ENCODE data around the gene CSF2RB.

The CSF2RB gene

GRCh38 chr22:36901411-36902142 is 11.9 kb upstream of the CSF2RB start:
- DNase-seq (ENCODE audit: extremely low spot score): peak; percentile 80
- TF ChIP-seq, protein P1, sequence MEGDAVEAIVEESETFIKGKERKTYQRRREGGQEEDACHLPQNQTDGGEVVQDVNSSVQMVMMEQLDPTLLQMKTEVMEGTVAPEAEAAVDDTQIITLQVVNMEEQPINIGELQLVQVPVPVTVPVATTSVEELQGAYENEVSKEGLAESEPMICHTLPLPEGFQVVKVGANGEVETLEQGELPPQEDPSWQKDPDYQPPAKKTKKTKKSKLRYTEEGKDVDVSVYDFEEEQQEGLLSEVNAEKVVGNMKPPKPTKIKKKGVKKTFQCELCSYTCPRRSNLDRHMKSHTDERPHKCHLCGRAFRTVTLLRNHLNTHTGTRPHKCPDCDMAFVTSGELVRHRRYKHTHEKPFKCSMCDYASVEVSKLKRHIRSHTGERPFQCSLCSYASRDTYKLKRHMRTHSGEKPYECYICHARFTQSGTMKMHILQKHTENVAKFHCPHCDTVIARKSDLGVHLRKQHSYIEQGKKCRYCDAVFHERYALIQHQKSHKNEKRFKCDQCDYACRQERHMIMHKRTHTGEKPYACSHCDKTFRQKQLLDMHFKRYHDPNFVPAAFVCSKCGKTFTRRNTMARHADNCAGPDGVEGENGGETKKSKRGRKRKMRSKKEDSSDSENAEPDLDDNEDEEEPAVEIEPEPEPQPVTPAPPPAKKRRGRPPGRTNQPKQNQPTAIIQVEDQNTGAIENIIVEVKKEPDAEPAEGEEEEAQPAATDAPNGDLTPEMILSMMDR (IDR thresholded peaks at IDR 0.05; ENCODE audit: control extremely low read depth, extremely low read depth, low read depth, missing control alignments): no peak
- CTCF ChIA-PET: interaction anchor here (1.0 to 4.6 kb wide), 11 partner anchors 10 to 49 kb away, joined by 3 to 24 read pairs (median 3); partner anchors contain the start of gene NCF4
- POLR2A ChIA-PET: no interaction called here

GRCh38 chr22:36902143-36902926 is 11.1 kb upstream of the CSF2RB start:
- ChIA-PET CTCF (interaction anchor here (1.0 to 4.6 kb wide), 13 partner anchors 10 to 50 kb away, joined by 3 to 24 read pairs (median 3); partner anchors contain the start of gene NCF4), POLR2A (no interaction called here)
- no peak for DNase-seq (ENCODE audit: extremely low spot score)
- TF ChIP-seq, protein P1 (IDR thresholded peaks at IDR 0.05; ENCODE audit: control extremely low read depth, extremely low read depth, low read depth, missing control alignments): no peak

- CTCF ChIA-PET: interaction anchor here (1.4 to 1.7 kb wide), 2 partner anchors 43 to 45 kb away, joined by 3 to 4 read pairs; partner anchors contain the start of gene NCF4
- POLR2A ChIA-PET: no interaction called here
- DNase-seq (ENCODE audit: extremely low spot score): no peak
- TF ChIP-seq, protein P1 (IDR thresholded peaks at IDR 0.05; ENCODE audit: control extremely low read depth, extremely low read depth, low read depth, missing control alignments): no peak
These were observed 9.1 kb upstream of the CSF2RB start for GRCh38 chr22:36904260-36904880.

DNA sequence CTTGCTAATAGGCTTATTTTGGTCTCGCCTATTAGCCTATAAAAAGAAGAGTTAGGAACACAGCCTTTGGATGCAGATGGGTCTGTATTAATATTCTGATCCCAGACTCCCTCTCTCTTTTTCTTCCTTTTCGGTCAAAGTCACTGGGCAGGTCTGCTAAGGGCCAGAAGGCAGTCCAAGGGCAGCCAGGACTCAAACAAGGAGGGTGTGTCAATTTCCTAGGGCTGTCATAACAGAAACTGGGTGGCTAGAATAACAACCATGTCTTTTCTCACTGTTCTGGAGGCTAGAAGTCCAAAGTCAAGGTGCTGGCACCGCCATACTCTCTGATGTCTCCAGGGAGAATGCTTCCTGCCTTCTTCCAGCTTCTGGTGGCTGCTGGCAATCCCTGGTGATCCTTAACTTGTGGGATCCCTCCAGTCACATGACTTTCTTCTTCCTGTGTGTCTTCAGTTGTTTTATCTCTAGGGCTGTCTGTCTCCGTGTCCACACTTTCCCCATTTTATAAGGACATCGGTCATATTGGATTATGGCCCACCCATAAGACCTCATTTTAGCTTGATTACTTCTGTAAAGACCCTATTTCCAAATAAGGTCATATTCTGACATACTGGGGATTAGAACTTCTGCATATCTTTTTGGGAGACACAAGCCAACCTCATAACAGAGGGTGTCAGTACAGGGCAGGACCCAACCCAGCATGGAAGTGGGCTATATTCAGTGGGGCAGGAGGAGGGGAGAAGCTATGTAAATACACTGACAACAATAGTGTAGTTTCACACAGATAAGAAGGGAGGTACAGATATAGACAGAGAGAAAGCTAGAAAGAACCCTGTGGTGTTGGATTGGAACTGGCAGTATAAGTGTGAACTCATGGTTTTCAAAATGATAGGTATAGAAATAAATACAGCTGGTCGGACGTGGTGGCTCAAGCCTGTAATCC is 5.9 kb upstream of the CSF2RB start:
- CTCF ChIA-PET: interaction anchor here (1.0 to 5.5 kb wide), 8 partner anchors 8 to 70 kb away, joined by 3 to 29 read pairs (median 5); no protein-coding TSS in a partner anchor
- no peak for DNase-seq (ENCODE audit: extremely low spot score)
- TF ChIP-seq, protein P1 (IDR thresholded peaks at IDR 0.05; ENCODE audit: control extremely low read depth, extremely low read depth, low read depth, missing control alignments): no peak
- POLR2A ChIA-PET: no interaction called here

DNA sequence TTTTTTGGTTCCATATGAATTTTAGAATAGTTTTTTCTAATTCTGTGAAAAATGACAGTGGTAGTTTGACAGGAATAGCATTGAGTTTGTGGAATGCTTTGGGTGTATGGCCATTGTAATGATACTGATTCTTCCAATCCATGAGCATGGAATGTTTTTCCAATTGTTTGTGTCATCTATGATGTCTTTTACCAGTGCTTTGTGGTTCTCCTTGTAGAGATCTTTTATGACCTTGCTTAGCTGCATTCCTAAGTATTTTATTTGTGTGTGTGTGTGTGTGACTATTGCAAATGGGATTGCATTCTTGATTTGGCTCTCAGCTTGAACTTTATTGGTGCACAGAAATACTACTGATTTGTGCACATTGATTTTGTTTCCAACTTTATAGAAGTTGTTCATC is 3.0 kb upstream of the CSF2RB start:
- ChIA-PET CTCF (interaction anchor here (2.2 to 5.5 kb wide), 2 partner anchors 18 to 54 kb away, joined by 5 to 29 read pairs; no protein-coding TSS in a partner anchor), POLR2A (no interaction called here)
- TF ChIP-seq, protein P1 (IDR thresholded peaks at IDR 0.05; ENCODE audit: control extremely low read depth, extremely low read depth, low read depth, missing control alignments): no peak
- DNase-seq (ENCODE audit: extremely low spot score): no peak

All from GM10248 (cell line).